Left cardiac atrium (tissue), 4 donors: ENCODE results near the gene HRH3. TPM values are rescaled to one million over a fixed set of nuclear protein-coding genes. Genes with fewer than 3 reads are reported as not detected.

Source experiments
- ATAC-seq, 2 donors: fragments of 200-7000 bp; cut with Tn5 transposase; one replicate each; pipeline ENCODE4 v1.9.1; 2020; ENCODE audit warnings: mild to moderate bottlenecking in 2 of 2, moderate library complexity in 2 of 2
- DNase-seq: peaks from one replicate; pipeline ENCODE4 v3.0.0-alpha.2; 2020
- intact Hi-C, 2 donors: fragments of 100-400 bp; cut with DNase I; formaldehyde crosslinking; loops; one replicate each; pipeline versions ENCODE4 v1.14.1 to v1.15.1; 2022 to 2023
- total RNA-seq, 2 donors: library from RNA; stranded (reverse); fragmentation: NEBNext Ultra II Directional; extraction: Animal tissue kit (Norgen Biotek cat#: 25700); gene quantifications; one replicate each; pipeline ENCODE4 v1.2.1, GENCODE V29; 2021
- donor health status: DM: no; HTN: yes; CAD: no.
- donor health status: DM: no; HTN: yes; CAD: no; lungs with severe emphysema.
- donor health status: DM: yes; HTN: yes; CAD: no.
- donor health status: Dilated cardiomyopathy.

The HRH3 gene
- total RNA-seq, 2 donors from 2014 or later = not detected

DNA sequence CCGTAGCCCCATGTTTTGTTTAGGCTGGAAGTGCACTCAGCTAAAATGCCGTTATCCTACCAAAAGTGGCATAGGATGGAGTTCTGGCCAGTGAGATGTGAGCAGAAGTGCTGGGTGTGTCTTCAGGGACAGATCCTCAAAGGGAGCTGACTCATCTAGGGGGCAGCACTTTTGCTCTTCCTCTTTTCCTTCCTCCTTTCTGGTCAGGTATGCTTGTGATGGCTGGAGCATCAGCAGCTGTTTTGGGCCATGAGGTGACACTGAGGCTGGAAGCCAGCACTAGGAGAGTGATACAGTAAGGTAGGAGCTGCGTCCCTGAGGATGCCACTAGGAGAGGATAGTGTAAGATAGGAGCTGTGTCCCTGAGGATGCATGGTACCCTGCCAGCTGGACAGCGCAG lies 13.6 kb upstream of the HRH3 start:
- no peak for ATAC-seq
- intact Hi-C loops = loop anchor here in 1 of 2 donors (10.0 kb wide), 1 partner anchor 49 kb away; the partner anchor contains the start of gene MTG2

DNA sequence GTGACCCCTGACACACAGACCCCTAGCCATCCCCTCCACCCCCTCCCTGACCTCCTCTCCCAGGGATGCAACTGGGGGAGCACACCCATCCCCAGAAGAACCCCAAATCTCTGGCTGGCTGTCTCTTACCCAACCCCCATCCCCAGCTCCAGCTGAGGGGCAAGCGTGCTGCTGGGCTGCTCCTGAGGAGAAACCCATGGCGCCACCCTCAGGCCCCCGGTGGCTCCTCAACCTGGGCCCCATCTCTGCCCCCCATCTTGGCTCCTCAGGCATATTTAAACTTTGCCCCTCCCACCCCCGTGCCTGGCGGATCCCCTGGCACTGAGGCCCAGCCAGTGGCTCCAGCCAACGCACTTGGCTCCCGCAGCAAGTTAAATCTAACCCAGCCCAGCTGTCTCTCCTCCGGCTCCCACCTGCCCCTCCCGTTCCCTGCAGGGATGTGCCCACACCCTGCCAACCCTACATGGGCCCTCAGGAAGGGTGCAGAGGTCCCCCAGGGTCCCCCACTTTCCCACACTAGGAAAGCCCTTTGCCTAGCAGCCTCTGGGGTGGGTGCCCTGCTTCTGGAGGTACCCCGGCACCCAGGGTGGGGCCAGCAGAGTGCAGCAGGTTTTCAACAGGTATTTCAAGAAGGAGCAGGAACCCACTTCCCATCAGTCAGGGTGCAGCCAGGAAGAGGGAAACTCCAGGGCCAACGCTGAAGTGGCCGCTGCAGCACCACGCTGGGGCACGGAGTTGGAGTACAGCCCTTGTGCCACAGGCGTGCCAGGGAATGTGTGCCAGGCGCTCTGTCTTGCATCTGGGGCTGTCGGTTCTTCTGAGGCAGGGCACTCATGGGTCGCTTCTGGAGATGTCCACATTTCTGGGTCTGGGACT lies 12.9 kb upstream of the HRH3 start:
- peak; percentile 27 to 54 for ATAC-seq
- intact Hi-C loops = loop anchor here in 1 of 2 donors (10.0 kb wide), 1 partner anchor 48 kb away; the partner anchor contains the start of gene MTG2
- no peak for DNase-seq

More for the DNA sequence above, 13.6 kb upstream of the HRH3 start:
- no peak for DNase-seq

DNA sequence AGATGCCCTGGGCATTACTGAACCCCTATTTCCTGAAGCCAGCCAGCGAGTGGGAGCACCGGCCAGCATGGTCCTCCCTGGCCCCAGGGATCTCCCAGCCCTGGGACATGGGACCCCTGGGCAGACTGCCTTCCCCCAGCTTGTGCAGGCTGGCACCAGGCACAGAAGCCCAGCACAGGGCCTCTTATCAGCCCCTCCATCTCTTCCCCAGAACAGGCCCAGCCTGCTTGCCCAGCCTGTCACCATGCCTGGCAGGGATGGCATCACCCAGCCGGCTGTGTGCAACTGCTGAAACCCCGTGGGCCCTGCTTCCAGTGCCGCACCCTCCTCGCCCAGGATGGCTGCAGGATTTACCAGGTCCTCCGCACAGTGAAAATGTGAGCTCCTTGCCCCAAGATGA lies 12.1 kb upstream of the HRH3 start:
- ATAC-seq (no peak), DNase-seq (no peak)
- intact Hi-C loops = loop anchor here in 1 of 2 donors (10.0 kb wide), 1 partner anchor 47 kb away; the partner anchor contains the start of gene MTG2

DNA sequence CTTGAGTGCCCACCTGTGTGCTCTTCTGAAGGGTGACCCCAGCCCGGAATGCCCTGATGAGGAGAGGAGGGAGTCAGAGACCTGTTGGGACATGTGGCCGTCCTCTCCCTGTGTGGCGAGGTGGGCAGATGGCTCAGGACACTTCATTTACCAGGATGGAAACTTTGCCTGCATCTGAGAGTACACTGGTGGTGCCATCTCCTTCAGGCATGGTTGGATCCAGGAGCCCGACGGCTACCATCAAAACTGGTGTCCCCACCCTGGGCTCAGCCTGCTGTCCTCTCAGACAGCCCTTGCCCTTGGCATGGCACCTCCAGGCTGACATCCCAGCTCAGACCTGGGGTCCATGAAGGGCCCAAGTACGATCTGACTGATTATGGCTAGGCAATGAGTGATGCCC lies 11.2 kb upstream of the HRH3 start:
- intact Hi-C loops = loop anchor here in 1 of 2 donors (10.0 kb wide), 1 partner anchor 46 kb away; the partner anchor contains the start of gene MTG2
- ATAC-seq (no peak), DNase-seq (no peak)

DNA sequence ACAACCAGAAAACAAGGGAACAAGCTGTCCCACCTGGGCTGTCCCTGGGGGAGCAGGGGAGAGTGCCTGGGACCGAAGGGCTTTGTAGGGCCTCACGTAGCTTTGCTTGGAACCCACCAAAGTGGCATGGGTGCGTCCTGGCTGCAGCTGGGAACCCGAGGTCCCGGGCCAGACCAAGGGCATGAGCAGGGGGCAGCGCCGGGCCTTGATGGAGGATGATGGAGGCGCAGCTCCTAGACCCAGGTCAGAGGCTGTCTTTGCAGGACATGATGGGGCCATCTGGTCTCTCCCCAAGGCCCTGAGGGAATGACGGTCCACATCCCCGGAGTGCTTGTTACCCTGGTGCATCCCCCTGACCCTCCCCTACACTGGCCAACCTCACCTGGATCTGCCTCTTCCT lies 10.6 kb upstream of the HRH3 start:
- DNase-seq (no peak), ATAC-seq (no peak)
- intact Hi-C loops = loop anchor here in 1 of 2 donors (10.0 kb wide), 1 partner anchor 46 kb away; the partner anchor contains the start of gene MTG2

DNA sequence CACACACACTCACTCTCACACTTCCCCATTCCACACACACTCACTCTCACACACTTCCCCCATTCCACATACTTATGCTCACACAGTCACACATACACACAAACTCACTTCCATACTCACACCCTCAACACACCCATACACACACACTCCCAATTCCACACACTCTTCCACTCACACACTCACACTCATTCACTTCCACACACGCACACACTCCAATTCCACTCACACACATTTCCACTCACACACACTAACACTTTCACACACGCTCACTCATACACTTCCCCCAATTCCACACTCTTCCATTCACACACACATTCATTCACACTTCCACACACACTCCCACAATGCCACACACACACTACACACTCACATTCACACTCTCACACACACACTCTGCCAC lies 10.2 kb upstream of the HRH3 start:
- no peak for ATAC-seq
- intact Hi-C loops = loop anchor here in 1 of 2 donors (10.0 kb wide), 1 partner anchor 45 kb away; the partner anchor contains the start of gene MTG2
- DNase-seq = no peak

DNA sequence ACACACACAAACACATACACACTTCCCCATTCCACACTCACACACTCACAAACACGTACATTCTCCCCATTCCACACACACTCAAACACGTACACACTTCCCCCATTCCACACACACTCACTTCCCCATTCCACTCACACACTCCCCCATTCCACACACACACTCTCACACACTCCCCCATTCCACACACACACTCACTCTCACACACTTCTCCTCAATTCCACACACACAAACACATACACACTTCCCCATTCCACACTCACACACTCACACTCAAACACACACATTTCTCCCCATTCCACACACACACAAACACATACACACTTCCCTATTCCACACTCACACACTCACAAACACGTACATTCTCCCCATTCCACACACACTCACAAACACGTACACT lies 9.6 kb upstream of the HRH3 start:
- intact Hi-C loops = loop anchor here in 1 of 2 donors (10.0 kb wide), 1 partner anchor 45 kb away; the partner anchor contains the start of gene MTG2
- DNase-seq = no peak
- ATAC-seq = no peak

DNA sequence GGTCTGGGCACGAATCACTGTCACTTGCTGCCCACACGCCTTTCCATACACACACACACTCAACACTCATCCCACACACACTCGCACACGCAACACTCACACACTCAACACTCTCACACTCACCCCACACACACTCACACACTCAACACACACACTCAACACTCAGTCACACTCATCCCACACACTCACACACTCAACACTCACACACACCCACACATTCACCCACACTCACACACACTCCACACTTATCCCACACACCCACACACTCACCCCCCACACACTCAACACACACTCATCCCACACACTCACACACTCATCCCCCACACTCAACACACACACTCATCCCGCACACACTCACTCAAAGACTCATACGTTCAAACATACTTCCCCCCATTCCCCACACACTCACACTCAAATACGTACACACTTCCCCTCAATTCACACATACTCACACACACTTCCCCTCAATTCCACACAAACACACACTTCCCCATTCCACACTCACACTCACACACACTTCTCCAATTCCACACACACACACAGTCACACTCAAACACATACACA lies 9.0 kb upstream of the HRH3 start:
- DNase-seq (no peak), ATAC-seq (no peak)
- intact Hi-C loops = no loop called here

DNA sequence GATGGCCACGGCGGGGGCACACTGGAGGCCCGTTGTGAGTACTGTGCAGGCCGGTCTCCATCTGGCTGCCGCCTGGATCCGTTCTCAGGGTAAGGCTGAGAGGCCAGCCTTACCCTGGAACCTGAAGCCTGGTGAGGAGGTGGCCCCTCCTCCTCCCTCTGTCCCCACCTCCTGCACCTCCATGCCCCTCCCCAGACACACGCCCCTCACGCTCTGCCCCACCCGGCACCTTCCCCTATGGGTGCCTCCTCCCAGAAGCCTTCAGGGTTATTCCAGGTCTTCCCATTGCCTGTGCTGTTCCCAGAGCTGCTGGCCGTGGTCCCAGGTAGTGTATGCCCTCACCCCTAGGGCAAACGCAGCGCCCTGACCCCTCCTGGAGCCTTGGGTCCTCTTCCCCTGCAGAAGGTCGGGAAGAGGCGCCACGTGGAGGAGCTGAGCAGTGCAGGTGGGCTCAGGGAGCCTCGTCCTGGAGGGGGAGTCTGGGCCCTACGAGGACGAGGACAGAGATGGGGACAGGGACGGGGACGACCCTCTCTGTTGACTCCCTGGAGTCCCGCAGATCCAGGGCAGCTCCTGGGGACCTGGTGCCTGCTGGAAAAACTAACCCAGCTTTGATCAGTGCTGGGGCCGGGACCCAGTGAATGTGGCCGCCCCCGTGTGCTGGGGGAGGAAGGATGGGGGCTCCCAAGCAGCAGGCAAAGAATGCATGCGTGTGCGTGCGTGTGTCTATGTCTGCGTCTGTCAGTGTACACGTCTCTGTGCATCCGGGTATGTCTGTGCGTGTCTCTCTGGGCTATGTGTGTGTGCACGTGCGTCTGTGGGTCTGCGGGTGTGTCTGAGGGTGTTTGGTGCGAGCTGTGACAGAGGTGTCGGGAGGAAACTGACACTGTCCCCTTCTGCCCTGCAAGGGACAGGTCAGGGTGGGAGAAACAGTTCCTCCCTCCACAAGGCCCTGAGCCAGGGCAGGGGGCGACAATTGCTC lies 8.2 kb upstream of the HRH3 start:
- peak in 1 of 2 donors; percentile 9 for ATAC-seq
- DNase-seq = no peak
- intact Hi-C loops = no loop called here

DNA sequence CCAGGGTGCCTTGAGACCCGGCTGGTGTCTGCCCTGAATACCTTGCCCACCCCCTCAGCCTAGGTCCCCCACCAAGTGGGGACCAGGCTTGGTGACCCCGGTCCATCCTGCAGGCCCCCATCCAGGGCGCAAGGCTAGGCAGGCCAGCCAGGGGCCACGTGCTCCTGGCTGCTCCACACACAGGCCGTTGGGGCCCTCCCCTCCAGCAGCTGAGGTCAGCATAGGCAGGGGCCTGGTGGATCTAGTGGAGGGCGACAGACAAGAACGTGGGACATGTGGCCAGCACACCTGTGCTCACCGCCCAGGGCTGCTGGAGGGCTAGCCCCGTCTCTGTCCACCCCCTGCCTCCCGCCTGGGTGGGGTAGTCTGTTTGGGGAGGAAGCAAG lies 7.5 kb upstream of the HRH3 start:
- ATAC-seq (no peak), DNase-seq (no peak)
- intact Hi-C loops = no loop called here

DNA sequence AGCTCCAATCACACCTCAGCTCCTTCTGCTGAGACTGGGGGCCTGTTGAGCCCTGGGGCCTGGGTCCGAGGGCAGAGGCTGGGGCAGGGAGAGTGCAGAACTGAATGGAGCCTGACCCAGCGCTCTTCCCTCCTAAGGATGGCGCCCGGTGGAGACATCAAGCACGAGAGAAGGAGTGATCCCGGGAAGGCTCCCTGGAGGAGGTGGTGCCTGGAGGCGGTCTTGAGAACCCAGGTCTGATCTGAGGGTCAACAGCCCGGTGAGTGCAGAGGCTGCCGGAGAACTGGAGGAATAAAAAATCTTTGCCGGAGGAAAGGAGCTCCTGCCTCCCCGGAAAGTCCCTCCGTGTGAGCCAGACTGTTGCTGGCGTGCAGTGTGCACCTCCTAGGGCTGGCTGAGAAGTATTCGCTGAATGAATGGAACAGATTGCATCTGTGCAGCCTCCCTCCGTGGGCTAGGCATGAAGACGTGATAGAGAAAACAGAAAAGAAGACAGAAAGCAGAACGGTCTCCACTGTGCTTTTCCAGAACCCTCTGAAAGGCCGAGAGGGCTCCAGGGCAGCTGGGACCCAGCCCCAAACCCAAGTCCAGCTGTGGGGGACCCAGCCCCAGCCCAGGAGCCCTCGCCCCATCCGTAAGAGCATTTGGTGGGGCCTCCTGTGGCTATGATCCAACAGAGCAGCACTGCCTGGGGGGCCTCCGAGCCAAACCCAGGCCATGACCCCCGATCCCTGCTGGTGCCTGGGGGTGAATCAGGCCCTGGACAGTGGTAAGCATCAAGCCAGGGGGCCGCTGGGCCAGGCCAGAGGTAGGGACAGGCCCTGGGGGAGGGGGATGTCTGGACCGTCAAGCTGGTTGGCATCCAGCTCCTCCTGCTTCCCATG lies 6.9 kb upstream of the HRH3 start:
- intact Hi-C loops = no loop called here
- no peak for DNase-seq
- no peak for ATAC-seq

DNA sequence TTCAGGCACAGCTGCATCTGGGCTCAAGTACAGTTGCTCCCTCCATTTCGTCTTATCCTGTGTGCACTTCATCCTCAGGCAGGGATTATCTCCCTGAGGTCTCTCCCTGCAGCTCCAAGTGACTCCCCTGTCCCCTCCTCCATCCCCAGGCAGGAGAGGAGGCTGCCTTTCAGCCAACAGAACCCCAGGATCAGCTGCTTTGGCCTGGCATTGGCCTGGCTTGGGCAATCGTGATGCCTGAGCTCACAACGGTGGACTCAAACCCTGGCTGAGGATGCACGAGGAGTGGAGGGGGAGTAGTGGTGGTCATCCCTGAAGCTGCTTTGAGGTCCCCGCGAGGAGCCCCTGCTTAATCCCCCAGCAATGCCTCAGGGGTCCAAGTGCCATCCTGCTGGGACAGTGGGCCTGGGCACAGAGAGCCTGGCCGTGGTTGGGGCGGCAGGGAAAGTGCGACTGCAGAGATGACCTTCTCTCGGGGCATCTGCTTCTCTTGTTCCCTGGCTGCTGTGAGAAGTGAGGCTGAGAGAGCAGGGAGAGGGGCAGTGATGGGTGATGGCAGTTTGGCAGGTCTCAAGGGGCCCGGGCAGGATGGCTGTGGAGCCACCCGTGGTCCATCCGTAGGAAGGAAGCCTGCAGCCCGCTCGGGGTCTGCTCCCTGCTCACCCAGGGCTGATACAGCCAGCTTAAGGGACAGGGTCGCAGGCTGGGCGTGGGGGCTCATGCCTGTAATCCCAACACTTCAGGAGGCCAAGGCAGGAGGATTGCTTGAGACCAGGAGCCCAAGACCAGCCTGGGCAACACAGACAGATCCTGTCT lies 6.0 kb upstream of the HRH3 start:
- ATAC-seq = no peak
- DNase-seq = no peak
- intact Hi-C loops = no loop called here

DNA sequence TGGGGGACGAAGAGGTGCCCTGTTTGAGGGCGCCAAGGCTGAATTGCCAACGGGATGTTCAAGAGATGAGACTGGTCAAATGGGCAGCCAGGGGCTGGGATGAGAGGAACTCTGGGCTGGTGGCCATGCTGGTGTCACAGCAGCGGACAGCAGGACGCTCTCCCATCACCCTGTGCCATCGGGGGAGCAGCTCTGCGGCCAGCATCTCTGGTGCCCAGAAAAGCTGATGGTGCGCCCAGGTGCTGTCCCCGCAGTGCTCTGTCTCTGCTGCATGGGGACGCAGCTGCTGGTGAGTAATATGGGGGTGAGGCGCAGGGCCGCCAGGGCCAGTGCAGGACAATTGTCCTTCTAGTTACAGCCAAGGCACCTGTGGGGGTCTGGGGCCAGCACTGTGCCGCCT lies 4.9 kb upstream of the HRH3 start:
- intact Hi-C loops = no loop called here
- DNase-seq (no peak), ATAC-seq (no peak)

DNA sequence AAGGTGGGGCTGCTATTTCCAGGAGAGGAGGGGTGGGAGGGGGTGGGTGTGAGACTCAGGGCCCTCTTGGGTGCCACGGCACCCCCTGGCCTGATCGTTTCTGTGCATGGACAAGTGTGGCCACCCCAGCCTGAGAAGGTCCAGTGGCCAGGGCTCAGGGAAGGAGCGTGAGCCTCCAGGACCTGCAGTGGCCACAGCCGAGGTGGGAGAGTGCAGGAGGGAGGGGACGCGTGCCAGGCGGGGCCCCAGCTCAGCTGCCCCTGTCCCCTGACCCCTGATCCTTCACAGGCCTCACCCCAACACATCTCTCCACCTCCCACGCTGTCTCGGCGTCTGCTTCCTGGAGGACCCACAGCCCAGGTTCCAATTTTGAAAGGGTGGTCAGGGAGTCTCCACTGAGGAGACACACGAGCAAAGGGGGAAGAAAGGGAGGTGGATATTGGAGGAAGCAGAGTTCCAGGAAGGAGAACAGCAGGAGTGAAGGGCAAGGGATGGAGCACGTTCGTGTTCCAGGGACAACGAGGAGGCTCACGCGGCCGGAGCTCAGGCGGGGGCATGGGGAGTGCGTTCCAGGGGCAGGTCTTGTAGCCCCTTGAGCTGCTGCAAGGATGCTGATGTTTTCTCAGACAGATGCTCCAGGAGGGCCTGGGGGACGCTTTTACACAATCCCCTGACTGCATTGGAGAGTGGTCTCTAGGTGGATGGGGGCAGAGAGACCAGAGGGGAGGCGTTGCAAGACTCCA lies 4.2 kb upstream of the HRH3 start:
- intact Hi-C loops = no loop called here
- ATAC-seq = no peak
- DNase-seq = no peak

DNA sequence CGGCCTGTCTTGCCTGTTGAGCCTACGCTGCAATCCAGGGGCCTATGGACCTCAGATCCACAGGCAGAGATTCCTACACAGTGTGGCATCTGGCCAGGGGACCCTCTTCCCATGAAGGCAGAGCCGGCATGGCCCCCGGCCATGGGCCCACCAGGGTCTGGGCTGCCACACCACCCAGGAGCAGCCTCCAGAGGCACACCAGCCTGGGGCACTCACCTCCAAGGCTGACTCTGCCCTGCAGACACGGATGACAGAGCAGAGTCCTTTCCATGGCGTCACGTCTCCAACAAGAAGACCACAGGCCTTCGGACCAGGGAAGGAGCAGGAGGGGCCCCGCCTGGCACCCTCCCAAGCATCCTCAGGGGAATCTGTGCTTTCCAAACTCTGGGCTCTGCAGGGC lies 3.5 kb upstream of the HRH3 start:
- intact Hi-C loops = no loop called here
- DNase-seq (no peak), ATAC-seq (no peak)

DNA sequence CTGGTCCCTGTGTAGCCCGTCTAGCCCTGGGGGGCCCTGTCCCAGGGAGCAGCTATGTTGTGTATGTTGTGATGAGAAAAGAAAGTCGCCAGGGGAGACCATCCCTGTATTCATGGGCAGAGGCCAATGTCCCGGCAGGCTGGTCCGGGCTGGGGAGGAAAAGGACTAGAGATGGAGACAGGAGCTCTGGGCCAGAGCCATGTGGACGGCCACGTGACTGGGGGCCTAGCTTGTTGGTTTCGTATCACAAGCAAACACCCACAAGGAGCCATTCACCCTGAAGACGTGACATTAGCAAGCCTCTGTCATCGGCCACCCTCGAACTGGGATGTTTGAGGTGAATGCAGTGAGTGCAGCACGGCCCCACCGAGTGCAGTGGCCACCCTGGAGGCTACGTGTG lies 2.9 kb upstream of the HRH3 start:
- intact Hi-C loops = no loop called here
- no peak for DNase-seq

More for the DNA sequence above, 2.9 kb upstream of the HRH3 start:
- no peak for ATAC-seq
